ENCODE measurements around the gene UBE2D2.

UBE2D2 gene

DNA sequence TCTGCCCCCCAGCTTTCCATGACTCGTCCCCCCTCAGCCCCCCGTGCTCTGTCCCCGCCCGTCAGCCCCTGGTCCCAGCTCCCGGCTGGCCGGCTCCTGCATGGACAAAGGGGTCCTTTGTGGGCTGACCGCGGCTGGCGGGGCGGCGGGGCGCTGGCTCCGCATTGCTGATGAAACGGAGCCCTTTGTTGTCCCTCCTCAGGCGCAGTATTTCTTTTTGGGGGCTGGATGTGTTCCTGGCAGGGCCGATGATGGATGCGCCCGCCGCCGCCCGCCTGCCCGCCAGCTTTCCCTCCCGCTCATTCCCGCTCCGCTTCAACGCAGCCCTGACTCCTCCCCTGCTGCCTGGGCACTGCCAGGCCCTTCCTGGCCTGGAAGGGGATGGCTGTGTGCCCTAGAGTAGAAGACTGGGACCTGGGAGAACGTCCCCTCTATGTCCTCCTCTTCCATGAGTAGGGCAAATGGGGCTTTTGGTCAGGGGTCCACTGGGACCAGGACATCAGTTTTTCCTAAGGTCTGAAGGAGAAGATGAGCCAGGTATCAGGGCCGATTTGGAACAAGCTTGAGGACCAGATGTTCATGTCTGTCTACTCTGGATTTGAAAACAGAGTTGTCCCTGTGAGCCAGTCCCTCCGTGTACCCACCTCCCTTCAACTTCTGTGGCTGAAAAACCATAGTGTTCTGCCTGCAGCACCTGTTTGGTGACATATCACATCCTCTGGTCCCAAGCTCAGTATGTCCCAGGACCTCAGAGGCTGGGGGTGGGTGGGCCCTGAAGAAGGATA lies 116.0 kb downstream of the UBE2D2 start:
- DNase-seq (ENCODE audit: low spot score) = no peak
